Measurements from ENCODE around the gene LONP2. TPM values are rescaled to one million over a fixed set of nuclear protein-coding genes. Genes with fewer than 3 reads are reported as not detected.
A peak's percentile ranks its signal among the peaks of the same experiment; 100 is the strongest.

LONP2 gene
- polyA plus RNA-seq, 3 donors: 21.5 to 35.6 (median 26.0) TPM

- H3K79me2 ChIP-seq (ENCODE audit: insufficient read depth, low read length): peaks cover 3% of the 10 kb centered on the region
- H3K27me3 ChIP-seq (ENCODE audit: control insufficient read depth in 2 of 2, insufficient read depth in 2 of 2, low read length in 2 of 2): no peaks in the 10 kb centered on the region
- no peaks in the 10 kb centered on the region for H3K9me3 ChIP-seq (replicated peaks in 1 of 2; ENCODE audit: control insufficient read depth in 1 of 2, insufficient read depth in 1 of 2, low read length in 2 of 2)
- H4K20me1 ChIP-seq (ENCODE audit: insufficient read depth, low read length): no peaks in the 10 kb centered on the region
- intact Hi-C loops (cut with micrococcal nuclease): no loop called here
- no peaks in the 10 kb centered on the region for H3K27me3 Mint-ChIP-seq (ENCODE audit: low read depth in 3 of 3)
- DNase-seq: no peak
- no peak overlapping the region for H3K27ac ChIP-seq (ENCODE audit: low read depth in 1 of 2, low read length in 2 of 2)
- H3K27ac Mint-ChIP-seq: peak overlapping the region in 1 of 7 donors; percentile 25
- H3K36me3 Mint-ChIP-seq: peaks cover 51 to 60% of the 10 kb centered on the region in 2 donors
- H3K9me3 Mint-ChIP-seq: peaks cover 0 to 2% (median 0%) of the 10 kb centered on the region in 7 donors
- H2AFZ ChIP-seq (ENCODE audit: insufficient read depth, low read depth, low read length, poor library complexity, severe bottlenecking): no peak overlapping the region
- H3K4me3 Mint-ChIP-seq: no peak overlapping the region
- peaks cover 52 to 86% of the 10 kb centered on the region in 2 donors for H3K36me3 ChIP-seq (replicated peaks in 1 of 2; ENCODE audit: control insufficient read depth in 1 of 2, insufficient read depth in 2 of 2, low read length in 2 of 2)
- peaks cover 5% of the 10 kb centered on the region for H3K4me1 Mint-ChIP-seq
- H3K9ac ChIP-seq (ENCODE audit: insufficient read depth, low read length, poor library complexity, severe bottlenecking): no peak overlapping the region
- no peak overlapping the region for H3K4me2 ChIP-seq (replicated peaks; ENCODE audit: extremely low read depth, low read length, poor library complexity, severe bottlenecking)
- H3K4me3 ChIP-seq (replicated peaks in 1 of 3; ENCODE audit: low read depth in 2 of 3, low read length in 3 of 3): no peak overlapping the region
- TF ChIP-seq CTCF (IDR thresholded peaks at IDR 0.05): no peak
- H3K4me1 ChIP-seq (ENCODE audit: control insufficient read depth in 1 of 2, insufficient read depth in 2 of 2, low read length in 2 of 2): no peaks in the 10 kb centered on the region
Observed at GRCh38 chr16:48269011-48269410, 24.9 kb downstream of the LONP2 start.

GRCh38 chr16:48271728-48272127 lies 27.6 kb downstream of the LONP2 start:
- H3K27me3 ChIP-seq (ENCODE audit: control insufficient read depth in 2 of 2, insufficient read depth in 2 of 2, low read length in 2 of 2): no peaks in the 10 kb centered on the region
- H3K27ac Mint-ChIP-seq: no peak overlapping the region
- peaks cover 48 to 88% of the 10 kb centered on the region in 2 donors for H3K36me3 ChIP-seq (replicated peaks in 1 of 2; ENCODE audit: control insufficient read depth in 1 of 2, insufficient read depth in 2 of 2, low read length in 2 of 2)
- DNase-seq: no peak
- H3K4me1 ChIP-seq (ENCODE audit: control insufficient read depth in 1 of 2, insufficient read depth in 2 of 2, low read length in 2 of 2): no peaks in the 10 kb centered on the region
- H3K9me3 Mint-ChIP-seq: no peaks in the 10 kb centered on the region
- no peak overlapping the region for H3K4me2 ChIP-seq (replicated peaks; ENCODE audit: extremely low read depth, low read length, poor library complexity, severe bottlenecking)
- no peak overlapping the region for H3K27ac ChIP-seq (ENCODE audit: low read depth in 1 of 2, low read length in 2 of 2)
- H2AFZ ChIP-seq (ENCODE audit: insufficient read depth, low read depth, low read length, poor library complexity, severe bottlenecking): no peak overlapping the region
- intact Hi-C loops (cut with micrococcal nuclease): no loop called here
- H3K4me1 Mint-ChIP-seq: no peaks in the 10 kb centered on the region
- no peaks in the 10 kb centered on the region for H3K9me3 ChIP-seq (replicated peaks in 1 of 2; ENCODE audit: control insufficient read depth in 1 of 2, insufficient read depth in 1 of 2, low read length in 2 of 2)
- H3K9ac ChIP-seq (ENCODE audit: insufficient read depth, low read length, poor library complexity, severe bottlenecking): no peak overlapping the region
- no peaks in the 10 kb centered on the region for H3K27me3 Mint-ChIP-seq (ENCODE audit: low read depth in 3 of 3)
- H3K4me3 Mint-ChIP-seq: no peak overlapping the region
- TF ChIP-seq CTCF (IDR thresholded peaks at IDR 0.05): no peak
- no peak overlapping the region for H3K4me3 ChIP-seq (replicated peaks in 1 of 3; ENCODE audit: low read depth in 2 of 3, low read length in 3 of 3)
- H4K20me1 ChIP-seq (ENCODE audit: insufficient read depth, low read length): no peaks in the 10 kb centered on the region
- 70% methylated on average over 2 of the region's 5 CpGs for WGBS (ENCODE audit: insufficient coverage)
- H3K79me2 ChIP-seq (ENCODE audit: insufficient read depth, low read length): peaks cover 3% of the 10 kb centered on the region
- H3K36me3 Mint-ChIP-seq: peaks cover 50 to 58% of the 10 kb centered on the region in 2 donors
